Neural cell (in vitro differentiated cells): ENCODE measurements around the gene KIRREL2.

ENCODE experiments used
- EZH2 ChIP-seq: fragments of 200-600, 300-800 bp; shearing (Covaris generic), sonication (generic); IDR thresholded peaks from 2 replicates; pipeline ENCODE4 v1.6.1; 2014; ENCODE audit warnings: antibody characterized with exemption, low read length, borderline replicate concordance, mild to moderate bottlenecking; ENCODE audit not compliant: insufficient read depth, poor library complexity, severe bottlenecking
- POLR2AphosphoS5 ChIP-seq: IDR thresholded peaks from 2 replicates; pipeline ENCODE4 v1.6.1; 2012
- TAF1 ChIP-seq: IDR thresholded peaks from 2 replicates; pipeline ENCODE4 v1.6.1; 2012; ENCODE audit warnings: low read depth
- TF ChIP-seq, protein P1 (sequence below): fragments of 450-650 bp; IDR thresholded peaks from 2 replicates; pipeline ENCODE4 v1.5.1; 2014; ENCODE audit warnings: antibody characterized with exemption, mild to moderate bottlenecking, moderate library complexity; ENCODE audit not compliant: poor library complexity, severe bottlenecking

DNA sequence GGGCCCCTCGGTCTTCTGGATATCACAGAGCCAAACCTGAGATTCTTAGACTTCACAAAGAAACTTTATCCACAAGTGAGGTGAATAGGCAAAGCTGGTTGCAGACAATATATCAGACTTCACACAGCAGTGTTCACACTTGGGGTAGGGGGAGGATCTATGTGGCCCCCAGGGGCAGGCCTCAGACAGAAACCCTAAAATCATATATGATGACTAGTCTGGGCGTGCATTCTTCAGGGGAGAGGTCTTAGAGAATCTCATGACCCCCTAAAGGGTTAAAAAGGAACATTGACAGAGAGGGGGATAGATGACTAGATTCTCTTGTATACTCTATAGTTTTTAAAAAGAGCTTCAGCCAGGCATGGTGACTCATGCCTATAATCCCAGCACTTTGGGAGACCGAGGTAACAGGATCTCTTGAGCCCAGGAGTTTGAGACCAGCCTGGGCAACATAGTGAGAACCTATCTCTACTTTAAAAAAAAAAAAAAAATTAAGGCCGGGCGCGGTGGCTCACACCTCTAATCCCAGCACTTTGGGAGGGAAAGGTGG lies 48.5 kb downstream of the KIRREL2 start:
- TF ChIP-seq POLR2AphosphoS5 (no peak), EZH2 (no peak), TAF1 (no peak)
- TF ChIP-seq, protein P1, sequence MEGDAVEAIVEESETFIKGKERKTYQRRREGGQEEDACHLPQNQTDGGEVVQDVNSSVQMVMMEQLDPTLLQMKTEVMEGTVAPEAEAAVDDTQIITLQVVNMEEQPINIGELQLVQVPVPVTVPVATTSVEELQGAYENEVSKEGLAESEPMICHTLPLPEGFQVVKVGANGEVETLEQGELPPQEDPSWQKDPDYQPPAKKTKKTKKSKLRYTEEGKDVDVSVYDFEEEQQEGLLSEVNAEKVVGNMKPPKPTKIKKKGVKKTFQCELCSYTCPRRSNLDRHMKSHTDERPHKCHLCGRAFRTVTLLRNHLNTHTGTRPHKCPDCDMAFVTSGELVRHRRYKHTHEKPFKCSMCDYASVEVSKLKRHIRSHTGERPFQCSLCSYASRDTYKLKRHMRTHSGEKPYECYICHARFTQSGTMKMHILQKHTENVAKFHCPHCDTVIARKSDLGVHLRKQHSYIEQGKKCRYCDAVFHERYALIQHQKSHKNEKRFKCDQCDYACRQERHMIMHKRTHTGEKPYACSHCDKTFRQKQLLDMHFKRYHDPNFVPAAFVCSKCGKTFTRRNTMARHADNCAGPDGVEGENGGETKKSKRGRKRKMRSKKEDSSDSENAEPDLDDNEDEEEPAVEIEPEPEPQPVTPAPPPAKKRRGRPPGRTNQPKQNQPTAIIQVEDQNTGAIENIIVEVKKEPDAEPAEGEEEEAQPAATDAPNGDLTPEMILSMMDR, result no peak
